GM21381 (cell line): ENCODE data around the gene RIOX2.
"Not testable (repeated sequence)": the region's sequence is repeated elsewhere in the genome, so short reads cannot be mapped to it uniquely, and the experiment has no call there.

ENCODE experiments used
- ATAC-seq: cut with Tn5 transposase; IDR thresholded peaks from one replicate; pipeline ENCODE4 v1.9.1; 2021; ENCODE audit warnings: mild to moderate bottlenecking, moderate library complexity; ENCODE audit not compliant: unreplicated experiment

RIOX2 gene

DNA sequence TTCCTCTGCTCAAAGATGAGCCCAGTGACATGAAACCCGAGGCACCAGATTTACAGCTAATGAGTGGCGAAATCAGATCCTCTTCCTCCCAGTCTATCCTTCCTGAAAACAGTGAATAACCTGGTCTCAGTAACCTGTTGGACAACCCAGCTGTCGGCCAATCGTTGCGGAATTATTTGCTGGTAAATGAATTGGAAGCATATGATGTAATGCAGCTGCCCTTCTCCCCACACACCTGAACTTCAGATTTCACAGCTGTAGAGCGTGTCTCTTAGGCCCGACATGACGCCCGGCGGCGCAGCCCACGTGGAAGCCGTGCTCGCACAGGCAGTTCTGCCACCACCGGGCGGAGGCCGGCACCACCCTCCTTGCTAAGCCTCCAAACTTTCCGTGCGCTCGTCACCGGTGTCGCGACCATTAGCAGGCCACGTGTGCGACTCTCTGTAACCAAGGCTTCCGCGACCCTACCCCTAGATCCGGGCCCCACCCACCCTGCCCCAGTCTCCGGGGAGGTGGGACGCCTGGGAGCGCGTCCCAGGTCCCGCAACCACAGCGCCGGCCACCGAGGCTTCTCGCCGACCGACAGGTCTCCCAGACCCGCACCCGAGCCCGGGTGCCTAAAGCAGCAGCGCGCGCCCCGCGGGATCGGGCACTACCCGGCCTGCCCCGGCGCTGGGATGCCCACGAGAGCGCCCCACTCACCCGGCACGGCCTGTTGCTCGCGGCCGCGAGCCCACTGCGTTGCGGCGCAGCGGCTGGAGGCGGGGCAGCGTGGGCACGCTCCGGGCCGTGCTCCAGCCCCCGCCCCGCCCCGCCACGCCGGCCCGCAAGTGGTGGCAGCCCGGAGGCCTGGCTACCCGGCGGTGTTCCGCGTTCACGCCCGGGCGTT lies at the start of gene RIOX2:
Gene RIOX2 (minus strand): TSS at position 753 of the 889 bp plus-strand sequence. CDS start 4,838 bp downstream, outside the sequence.
- ATAC-seq = peak; percentile 92

GRCh38 chr3:98020412-98020811 lies 48.2 kb upstream of the RIOX2 start:
- no peak for ATAC-seq

DNA sequence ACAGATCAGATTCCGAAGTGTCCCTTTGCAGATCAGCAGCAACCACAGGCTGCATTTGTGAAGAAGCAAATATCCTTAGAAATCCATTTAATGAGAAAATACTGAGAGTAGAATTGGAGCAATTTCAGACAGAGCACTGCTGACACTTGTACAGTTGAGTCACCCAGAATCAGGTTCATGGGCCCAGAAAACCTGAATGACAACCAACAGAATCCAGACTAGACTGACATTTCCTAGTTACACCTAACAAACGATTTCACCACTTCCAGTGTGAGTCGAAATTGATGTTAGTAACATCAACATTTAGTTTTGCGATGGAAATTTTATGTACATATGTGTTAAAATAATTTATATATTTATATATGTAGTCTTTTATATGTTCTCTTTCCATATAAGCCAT lies 46.1 kb upstream of the RIOX2 start:
- ATAC-seq = no peak

- no peak for ATAC-seq
Observed at GRCh38 chr3:98014268-98014585, 42.0 kb upstream of the RIOX2 start.

- ATAC-seq = no peak
Observed at GRCh38 chr3:98013411-98014267, 41.4 kb upstream of the RIOX2 start.

- no peak for ATAC-seq
Observed at GRCh38 chr3:98012979-98013378, 40.7 kb upstream of the RIOX2 start.

GRCh38 chr3:98010883-98011449 lies 38.7 kb upstream of the RIOX2 start:
- ATAC-seq = not testable (repeated sequence)

DNA sequence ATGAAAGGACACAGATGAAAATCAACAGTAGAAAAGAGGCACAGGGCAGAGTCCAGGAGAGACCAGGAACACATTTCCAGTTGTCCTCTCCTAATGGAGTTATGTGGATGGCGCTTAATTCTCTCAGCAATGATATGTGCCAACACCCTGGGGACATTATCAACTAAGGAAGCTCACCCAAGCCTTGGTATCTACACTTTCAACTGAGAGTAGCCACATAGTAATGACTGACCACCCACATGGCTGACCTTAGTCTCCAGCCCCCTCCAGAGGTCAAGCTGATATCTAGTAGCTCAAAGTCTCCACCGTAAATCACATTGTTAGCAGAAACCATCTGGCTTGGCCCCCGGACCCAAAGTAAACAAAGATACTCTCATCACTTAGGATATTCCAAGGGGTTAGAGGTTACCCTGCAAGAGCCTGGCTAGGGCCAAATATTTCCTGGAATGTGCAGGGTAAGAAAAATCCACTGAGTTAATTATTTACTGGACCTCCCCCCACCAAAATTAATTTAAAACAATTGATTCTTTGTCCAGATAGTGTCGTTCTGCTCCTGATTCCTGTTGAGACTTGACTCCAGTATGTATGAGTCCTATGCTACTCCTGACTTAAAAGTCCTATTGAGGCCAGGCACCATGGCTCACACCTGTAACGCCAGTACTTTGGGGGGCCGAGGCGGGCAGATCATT lies 38.1 kb upstream of the RIOX2 start:
- ATAC-seq = no peak

DNA sequence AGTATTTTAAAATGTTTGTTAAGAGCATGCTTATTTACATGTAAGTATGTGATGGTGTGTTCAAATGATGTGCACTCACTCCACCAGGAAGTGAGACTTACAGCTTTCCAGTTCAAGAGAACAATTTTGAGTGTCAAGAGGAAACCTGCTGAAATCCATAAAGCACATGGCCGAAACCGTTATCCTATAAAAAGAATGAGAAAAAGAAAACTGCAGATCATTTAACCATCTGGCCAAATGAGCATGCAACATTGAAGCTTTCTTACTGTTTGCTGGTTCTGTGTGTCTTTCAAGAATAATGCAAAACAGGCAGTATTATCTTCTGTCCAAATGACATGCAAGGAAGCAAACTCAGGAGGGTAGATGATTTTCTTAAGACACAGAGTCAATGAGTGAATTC lies 36.6 kb upstream of the RIOX2 start:
- peak; percentile 47 for ATAC-seq

- ATAC-seq = no peak
Observed at GRCh38 chr3:98005438-98005837, 33.2 kb upstream of the RIOX2 start.

DNA sequence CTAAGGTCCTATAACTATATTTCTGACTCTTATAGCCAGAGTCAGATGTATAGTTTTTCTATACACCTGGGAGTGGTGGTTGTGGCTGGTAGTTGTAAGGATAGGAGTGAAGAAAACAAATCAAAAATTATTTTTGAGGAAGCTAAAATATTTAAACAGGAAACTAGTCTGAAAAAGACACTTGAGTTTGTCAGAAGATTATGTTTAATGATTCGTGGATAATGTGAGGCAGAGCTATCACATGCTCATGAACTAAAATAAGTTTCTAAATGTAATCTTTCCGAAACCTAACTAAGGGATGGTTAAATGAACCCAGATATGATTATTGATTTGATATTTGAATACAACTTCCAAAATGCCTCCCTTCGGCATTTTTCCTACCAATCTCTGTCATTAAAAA lies 32.5 kb upstream of the RIOX2 start:
- ATAC-seq = no peak

DNA sequence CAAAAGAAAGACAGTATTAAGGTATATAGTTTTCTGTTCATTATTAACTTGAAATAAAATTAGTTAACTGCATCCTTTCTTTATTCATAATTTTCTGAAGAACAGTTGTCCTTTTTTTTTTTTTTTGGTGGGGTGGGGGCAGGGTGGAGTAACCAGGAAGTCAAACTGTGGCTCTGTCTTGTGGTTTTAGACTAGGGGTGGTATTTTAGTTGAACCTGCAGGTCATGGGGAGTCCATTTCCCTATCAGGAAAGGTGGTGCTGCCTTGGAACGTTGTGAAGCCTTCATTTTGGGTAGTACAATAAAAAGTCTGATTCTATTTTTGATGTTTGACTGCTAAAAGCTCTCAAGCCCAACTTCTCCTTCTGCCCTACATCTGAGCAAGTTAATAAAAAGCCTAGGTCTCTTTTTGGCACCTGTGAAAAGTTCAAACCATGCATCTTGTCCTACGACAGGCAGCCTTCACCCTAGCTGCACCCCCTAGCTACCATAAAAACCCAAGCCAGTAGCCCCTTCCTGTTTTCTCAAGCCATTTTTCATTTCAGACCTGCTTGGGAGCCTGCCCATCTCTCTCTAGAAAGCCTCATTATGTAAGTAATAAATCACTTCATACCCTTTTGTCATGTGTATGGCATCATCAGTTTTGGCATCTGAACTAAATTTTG lies 31.2 kb upstream of the RIOX2 start:
- ATAC-seq = peak; percentile 54

DNA sequence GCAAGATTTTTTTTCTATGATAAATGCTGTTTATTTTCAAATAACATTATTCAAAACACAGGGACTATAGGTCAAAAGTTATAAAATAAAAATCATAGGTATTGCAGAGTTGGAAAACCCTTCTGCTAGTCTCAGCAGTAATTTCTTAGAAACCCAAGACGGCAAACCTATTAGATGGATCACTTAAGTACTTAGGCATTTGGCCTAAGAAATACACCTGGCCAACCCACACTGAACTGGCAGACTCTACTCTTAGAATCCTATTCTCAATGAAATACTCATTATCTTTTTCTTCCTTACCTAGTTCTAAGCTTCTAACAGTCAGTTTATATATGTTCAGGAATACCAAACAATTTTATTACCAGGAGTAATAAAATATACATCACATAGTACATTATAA lies 30.5 kb upstream of the RIOX2 start:
- ATAC-seq = no peak

GRCh38 chr3:97999994-98000393 lies 27.8 kb upstream of the RIOX2 start:
- ATAC-seq = no peak

GRCh38 chr3:97999103-97999502 lies 26.9 kb upstream of the RIOX2 start:
- no peak for ATAC-seq

GRCh38 chr3:97996988-97997387 lies 24.8 kb upstream of the RIOX2 start:
- ATAC-seq = no peak

DNA sequence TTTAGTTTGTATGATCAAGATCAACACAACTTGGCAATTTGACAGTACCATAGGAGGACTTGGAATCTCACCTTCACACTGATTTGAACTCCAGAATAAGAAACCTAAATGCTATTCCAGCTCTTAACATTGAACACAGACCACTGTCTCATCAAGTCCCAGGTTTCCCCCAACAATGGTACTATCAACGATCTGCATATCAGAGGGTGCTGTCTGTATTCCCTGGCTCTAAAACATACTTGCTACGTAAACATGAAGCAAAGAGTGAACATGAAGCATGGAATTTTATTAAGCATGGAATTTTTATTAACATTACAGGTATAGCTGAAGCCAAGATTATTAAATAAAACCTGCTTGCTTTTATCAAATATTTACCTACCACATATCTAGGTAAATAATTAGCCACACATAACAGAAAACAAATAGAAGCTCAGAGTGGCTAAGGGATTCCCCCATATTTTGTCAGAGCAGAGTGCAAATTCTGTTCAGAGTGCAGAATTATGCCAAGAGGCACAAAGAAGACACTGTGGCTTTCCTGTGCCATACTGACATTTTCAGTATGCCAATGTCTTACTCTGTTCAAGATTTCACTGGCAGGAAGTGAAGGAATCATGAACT lies 22.2 kb upstream of the RIOX2 start:
- ATAC-seq = no peak

DNA sequence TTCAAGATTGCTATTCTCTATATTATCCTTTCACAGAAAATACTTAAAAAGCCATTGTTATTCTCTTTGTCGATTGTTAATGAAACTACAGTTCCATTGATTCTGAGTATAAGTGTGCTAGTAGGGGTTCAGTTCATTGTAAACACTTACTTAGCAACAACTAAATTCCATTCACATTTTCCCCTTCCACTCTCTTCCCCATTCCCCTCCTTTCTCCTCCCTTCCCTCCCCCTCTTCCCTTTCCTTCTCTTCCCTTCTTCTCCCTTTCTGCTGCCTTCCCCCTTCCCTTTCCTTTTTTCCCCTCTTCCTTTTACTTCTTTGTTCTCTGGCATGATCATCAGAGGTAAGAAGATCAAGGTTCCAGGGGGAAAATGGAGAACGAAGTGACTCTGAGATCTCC lies 21.3 kb upstream of the RIOX2 start:
- no peak for ATAC-seq

DNA sequence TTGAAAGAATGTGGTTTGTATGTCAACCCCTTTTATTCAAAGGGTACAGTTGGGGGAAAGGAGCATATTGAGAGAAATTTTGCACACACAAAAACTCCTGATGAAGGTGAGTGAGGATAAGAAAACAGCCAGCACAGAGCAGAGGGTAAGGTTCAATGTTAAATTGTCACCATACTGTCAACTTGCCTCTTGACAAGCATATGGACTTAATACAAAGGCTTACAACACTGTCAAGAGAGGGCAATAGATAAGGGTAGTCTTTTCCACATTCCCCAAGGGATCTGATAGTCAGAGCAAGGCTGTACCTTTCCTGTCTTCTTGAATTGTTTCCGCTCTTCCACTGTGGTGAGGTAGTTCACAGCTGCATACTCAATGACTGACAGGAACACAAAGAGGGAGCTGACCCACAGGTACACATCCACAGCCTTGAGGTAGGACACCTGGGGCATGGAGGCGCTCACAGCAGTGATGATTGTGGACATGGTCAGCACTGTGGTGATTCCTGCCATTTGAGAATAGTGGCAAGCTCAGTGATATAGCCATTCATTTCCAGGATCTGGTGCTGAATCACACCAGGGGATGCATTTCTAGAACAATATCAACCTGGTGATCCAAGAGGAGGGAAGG lies 20.4 kb upstream of the RIOX2 start:
- no peak for ATAC-seq

DNA sequence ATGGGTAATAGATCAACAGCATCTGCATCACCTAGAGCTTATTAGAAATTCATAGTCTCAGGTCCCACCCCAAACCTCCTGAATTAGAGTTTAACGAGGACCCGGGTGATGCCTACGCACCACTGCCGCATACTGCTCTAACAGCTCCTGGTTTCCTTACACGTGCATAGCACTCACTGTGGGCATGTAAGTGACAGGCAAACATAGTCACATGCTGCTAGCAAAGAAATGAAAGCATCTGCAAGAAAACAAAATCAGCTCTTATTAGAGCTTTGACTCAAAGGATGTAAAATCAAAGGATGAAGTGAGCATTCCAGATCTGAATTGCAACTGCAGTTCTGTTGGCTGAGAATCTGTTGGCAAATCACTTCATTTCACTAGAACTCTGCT lies 19.1 kb upstream of the RIOX2 start:
- no peak for ATAC-seq
